GM18520 (cell line): Measurements from ENCODE around the gene ANGPTL2.

ENCODE experiments used
- ATAC-seq: cut with Tn5 transposase; IDR thresholded peaks from one replicate; pipeline ENCODE4 v1.9.1; 2021; ENCODE audit not compliant: unreplicated experiment

The ANGPTL2 gene

DNA sequence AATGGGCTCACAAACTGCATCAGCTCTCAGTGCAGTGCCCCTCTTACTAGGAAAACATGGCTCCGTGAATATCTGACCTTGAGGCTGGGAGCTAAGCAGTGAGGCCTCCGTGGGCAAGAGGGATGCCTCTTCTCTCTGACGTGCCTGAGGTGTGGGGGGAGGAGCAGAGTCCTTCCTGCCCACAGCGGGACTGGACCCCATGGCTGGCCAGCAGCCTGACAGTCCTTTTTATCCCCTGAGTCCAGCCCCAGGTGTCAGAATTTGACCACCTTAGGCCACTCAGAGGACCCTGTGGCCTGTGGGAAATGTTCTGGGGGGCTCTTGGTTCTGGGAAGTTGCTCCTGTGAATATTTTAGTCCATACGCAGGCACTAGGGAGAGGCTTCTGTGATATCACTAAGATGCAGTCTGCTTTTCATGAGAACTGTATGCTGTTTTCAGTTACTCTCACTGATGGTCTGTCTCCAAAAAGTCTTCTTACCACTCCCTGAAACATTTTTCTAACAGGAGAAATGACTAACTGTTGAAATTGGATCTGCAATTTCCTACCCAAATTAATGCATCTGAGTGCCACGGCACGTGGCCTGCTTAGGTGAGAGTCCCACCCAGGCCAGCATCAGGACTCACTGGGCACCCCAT, 23.4 kb downstream of the ANGPTL2 start:
- ATAC-seq: no peak

GRCh38 chr9:127097683-127098082, 24.8 kb downstream of the ANGPTL2 start:
- no peak for ATAC-seq

GRCh38 chr9:127096208-127096607, 26.2 kb downstream of the ANGPTL2 start:
- ATAC-seq: no peak

DNA sequence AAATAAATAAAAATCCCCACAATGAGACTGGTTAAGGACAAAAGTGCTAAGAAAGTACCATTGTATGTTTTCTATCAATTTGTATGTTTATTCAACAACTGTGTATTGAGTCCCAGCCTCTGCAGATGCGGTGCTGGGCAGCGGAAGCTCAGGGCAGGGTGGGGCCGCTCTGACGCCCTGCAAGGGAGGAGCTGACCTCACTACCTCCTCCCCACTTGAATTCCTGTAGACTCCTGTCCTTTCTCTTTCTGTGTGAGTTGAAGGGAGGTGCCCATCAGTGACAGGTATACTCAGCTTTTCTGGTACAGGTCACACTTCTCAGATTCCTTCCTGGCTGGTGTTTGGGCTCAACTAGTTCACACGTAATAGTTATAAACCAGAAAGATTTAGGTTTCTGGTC, 27.0 kb downstream of the ANGPTL2 start:
- ATAC-seq: no peak

- ATAC-seq: no peak
Measured at GRCh38 chr9:127093319-127094020, 29.0 kb downstream of the ANGPTL2 start.

DNA sequence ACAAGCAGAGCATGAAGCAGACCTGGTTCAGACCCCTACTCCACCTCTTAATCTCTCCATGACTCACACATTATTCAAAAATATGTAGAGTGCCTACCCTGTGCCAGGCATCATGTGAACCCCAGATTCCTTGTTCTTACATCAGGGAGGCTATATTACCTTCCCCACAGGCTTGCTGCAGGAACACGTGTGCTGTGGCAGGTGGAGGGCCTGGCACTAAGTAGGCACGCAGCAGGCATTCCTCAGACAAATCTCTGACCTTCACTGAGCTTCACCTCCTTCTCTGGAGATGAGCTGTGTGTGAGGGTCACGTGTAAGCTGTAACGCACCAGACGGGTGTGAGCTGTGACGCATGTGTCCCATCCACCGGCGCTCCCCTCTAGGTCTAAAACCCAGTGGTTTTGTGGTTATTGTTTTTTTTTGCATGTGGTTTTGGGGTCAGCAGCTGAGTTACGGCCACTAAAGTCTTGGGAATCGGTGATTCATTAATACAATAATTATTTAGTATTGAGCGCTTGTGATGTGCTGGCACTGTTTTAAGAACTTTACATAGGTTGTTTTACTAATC, 30.3 kb downstream of the ANGPTL2 start:
- no peak for ATAC-seq

DNA sequence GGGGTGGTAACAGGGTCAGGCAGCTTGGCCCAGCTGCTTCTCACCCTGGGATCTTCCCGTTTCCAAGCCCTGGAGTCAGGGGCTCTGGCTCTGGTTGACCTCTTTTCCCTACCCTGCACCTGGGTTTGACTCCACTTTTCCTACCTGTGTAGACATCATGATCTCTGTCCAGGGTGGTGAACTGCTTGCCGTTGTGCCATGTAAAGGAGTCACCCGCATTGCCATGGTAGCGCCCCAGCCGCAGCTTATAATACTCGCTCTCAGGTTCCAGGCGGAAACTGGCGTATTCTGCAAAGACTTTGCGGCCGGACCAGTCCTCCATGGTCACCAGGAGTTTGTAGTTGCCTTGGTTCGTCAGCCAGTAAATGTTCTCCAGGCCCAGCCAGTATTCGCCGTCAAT, 30.9 kb downstream of the ANGPTL2 start:
- ATAC-seq: no peak

DNA sequence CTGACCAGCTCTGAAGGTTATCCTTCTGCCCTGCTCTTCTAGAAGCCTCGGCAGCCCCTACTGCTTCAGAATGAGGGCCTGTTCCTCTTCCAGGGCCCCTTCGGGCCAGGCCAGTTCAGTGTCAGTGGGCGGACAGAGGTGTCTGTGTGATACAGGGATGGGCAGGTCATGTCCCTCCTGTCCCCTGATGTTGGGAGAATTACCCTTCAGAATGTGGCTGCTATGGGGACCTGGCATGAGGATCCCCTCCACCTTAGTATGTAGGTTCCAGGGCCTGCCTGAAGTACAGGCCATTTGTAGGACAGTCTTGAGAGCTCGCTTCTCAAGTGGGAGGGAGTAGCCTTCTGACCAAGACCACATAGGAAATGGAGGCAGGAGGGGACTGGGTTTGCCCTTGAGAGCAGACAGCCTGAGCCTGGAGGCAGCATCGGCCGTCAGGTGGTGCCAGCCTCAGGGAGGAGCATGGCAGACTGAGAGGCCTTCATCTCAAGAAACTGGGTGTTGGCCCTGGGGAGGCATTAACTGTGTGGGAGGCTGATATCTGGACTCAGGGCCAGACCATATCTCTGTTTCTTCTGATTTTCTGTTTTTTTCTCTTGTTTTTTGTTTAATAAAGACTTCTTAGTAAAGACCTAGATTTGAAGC, 32.0 kb downstream of the ANGPTL2 start:
- ATAC-seq: no peak

DNA sequence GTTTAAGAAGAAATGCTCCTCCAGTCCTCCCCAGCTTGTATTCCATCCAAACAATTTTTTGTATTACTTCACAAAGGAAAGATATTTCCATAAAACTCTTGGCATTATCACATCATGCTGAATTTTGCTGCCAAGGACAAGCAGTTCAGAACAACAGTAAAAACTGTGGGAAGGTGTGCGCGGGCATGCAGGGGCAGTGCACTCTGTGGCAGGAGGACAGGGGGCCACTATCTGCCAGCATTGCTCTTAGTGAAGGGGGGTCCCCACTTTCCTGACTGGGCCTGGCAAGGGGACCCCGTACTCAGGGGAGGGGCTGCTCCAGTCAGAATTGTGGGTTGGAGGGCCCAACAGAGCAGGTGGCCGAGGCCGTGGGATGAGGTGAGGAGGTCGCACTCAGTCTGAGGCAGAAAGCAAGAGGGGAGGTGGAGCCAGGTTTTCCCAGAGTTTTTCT, 32.8 kb downstream of the ANGPTL2 start:
- no peak for ATAC-seq

DNA sequence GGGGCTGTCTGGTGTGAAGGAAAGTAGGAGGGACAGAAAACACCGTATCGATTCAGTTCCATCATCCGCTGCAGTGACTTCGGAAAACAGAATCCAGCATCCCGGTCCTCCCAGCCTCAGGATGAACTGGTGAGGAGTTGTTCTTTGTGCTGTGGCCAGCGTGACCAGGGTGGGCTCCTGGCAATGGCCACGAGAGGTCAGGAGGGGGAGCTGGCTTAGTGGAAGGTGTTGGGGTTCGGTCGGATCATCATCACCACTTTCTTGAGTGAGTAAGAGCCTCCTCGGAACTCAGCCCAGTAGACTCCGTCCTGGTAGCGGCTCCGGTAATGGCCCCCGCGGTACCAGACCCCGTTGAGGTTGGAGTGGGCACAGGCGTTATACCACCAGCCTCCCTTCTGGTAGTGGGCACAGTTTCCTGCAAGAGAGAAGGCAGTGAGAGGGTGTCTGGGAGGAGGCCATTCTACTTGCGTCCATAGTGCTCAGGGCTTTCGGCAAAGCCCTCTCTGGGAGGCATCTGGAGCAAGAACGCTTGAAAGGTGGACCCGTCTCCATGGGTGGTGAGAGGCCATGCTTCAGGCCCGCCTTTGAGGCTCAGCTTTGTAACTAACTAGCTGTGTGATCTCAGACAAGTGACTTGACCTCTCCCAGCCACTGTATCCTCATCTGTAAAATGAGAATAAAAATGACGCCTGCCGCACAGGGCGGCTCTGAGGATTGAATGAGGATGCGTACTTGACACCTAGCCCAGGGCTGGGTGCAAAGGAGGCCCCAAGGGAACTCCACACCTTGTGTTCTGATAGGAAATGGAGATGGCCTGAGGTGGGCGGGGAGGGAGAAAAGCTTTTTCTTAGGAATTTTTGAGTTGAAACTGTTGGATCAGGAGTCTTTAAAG, 33.5 kb downstream of the ANGPTL2 start:
- ATAC-seq: no peak

DNA sequence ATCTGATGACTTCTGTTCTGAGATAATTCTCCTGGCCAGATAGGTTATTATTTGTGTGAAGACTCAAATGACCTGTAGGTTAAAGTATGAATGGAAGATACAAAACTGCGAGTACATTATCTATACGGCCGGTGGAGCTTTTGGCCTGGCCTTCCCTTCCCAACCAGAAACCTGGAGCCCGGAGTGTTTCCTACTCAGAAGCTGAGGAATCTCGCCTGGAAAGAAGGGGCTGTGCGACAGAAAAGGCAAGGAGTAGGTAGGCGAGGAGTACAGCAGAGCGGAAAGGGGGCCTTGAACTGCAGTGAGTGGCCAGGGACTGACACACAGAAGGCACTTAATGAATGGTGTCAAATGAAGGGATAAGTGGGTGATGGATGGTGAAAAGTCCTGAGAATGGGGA, 34.6 kb downstream of the ANGPTL2 start:
- no peak for ATAC-seq

DNA sequence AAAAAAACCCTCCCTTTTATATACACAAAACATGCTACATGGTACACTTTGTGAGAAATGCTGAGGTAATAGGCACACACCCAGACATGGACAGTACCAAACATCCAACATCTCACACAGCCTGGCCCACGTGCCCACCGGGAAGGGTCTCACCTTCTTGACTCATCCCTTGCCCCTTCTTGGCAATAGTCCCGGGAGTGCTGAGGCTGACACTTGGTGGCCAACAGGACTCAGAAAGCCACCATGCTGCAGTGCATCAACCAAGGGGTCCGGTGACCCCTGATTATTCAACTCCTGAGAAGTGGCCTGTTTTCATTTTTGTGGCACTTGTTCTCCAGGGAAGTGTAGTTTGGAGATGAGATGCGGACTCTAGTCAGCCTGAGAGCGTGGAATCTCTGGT, 35.0 kb downstream of the ANGPTL2 start:
- no peak for ATAC-seq

- no peak for ATAC-seq
Measured at GRCh38 chr9:127086771-127087170, 35.7 kb downstream of the ANGPTL2 start.

GRCh38 chr9:127085186-127085585, 37.2 kb downstream of the ANGPTL2 start:
- no peak for ATAC-seq

DNA sequence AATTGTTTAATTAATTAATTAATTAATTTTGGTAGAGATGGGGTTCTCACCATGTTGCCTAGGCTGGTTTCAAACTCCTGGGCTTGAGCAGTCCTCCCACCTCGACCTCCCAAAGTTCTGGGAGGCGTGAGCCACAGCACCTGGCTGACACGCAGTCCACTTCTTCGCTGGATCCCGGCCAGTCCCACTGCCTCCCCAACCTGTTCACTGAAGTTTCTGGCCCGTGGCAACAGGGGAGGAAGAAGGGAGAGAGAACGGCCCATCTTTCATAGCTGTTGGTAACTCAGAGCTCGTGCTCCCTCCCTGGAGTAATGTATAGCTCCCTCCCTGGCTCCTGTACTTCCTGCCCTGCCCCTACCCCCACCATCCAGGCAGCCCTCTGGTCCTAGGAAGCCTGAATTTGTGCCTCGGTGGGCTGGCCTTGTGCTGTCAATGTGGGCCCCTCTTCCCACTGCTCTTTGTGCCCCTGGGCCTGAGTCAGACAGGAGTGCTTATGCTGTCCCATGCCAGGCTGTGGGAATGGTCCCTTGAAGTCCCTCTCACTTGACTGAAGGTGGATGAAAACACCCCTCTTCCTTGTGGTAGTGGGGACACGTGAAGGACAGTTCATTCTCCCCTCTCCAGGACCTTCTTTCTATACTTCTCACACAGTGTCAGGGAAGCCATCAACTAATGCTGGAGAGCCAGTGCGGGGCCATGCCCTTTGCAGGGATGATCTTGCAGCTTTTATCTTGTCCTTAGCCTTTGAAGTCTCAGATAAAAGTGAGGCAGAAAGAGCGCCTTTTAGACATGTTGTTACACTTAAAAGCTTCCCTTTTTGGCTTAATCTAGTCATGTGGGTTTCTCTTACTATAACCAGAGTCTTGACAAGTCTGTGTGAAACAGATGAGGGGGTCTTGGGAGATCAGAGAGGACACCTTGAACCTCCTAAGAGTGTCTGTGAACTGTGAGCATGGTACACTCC, 38.1 kb downstream of the ANGPTL2 start:
- ATAC-seq: no peak

DNA sequence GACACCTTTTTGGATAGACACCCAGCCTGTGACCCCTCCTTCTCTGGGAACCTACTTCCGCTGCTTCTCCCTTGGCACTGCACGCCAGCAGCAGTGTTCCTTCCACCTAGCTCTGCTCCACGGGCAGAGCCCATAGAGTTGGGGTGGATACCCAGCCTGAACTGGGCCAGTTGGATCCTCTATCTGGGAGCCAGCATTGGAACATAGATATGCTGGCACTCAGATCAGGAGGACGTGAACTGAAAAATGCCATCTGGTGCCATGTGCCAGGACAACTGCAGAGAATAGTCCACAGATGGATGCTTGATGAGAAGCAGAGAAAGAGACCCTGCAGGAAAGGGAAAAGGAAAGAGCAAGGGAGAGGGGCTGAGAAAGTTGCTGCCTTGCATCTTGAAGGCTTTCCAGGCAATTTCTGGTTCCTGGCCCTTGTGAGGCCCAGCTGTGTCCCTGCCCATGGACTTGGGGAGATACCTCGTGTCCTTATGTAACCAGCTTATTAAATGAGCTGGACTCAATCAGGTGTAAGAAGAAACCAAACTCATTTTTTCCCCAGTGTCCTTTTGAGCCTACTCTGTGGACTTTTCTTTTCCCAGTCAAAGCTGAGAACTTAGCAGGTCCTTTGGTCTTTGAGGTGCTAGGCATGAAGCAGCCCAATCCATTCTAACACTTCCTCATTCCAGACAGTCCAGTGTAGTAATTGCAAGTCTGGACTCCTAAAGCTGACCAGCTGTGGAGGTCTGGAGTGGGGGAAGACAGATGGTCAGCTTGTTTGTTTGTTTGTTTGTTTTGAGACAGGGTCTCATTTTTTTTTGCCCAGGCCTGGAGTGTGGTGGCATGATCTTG, 39.1 kb downstream of the ANGPTL2 start:
- ATAC-seq: no peak

GRCh38 chr9:127081250-127082185, 40.9 kb downstream of the ANGPTL2 start:
- no peak for ATAC-seq
